T-cell (primary cell): ENCODE measurements around the gene RAN. TPM values are rescaled to one million over a fixed set of nuclear protein-coding genes. Genes with fewer than 3 reads are reported as not detected.

Source experiments
- ATAC-seq, 4 experiments: fragments of 200-7000 bp in 3 of 4; fragments of 150-1000 bp in 1 of 4; cut with Tn5 transposase; replicated peaks in 1 of 4; 1 replicate in 3 of 4; 2 replicates in 1 of 4; pipeline ENCODE4 v1.10.0; 2021; ENCODE audit warnings: moderate library complexity in 3 of 4, mild to moderate bottlenecking in 2 of 4, moderate number of reproducible peaks in 1 of 4
- CTCF ChIA-PET, 2 donors: fragments of 300-600 bp; sonication (Branson Sonifier 250); formaldehyde crosslinking; loops; one replicate each; lab custom pipeline; 2022; ENCODE audit warnings: antibody characterized with exemption in 2 of 2; lab: Charles Lee
- POLR2A ChIA-PET, 2 donors: fragments of 300-600 bp; sonication (Branson Sonifier 250); formaldehyde crosslinking; loops; one replicate each; lab custom pipeline; 2022; ENCODE audit warnings: antibody characterized with exemption in 2 of 2; lab: Charles Lee
- DNase-seq, 35 experiments: peaks; one replicate each; pipeline versions ENCODE4 v3.0.0 to v3.0.0-alpha.2; 2013 to 2023
- H3K27ac ChIP-seq: one replicate; pipeline ENCODE4 v1.5.1; 2013; ENCODE audit warnings: low read length
- H3K27me3 ChIP-seq, 2 experiments: replicated peaks in 1 of 2; 1 replicate in 1 of 2; 2 replicates in 1 of 2; pipeline versions ENCODE4 v1.6.1 to v1.7.0; 2013; ENCODE audit warnings: low read length in 1 of 2, mixed read lengths in 1 of 2; ENCODE audit not compliant: control insufficient read depth in 2 of 2, insufficient read depth in 2 of 2; ENCODE audit errors: extremely low read depth in 1 of 2
- H3K36me3 ChIP-seq, 2 donors: 1 replicate in 1 of 2; 2 replicates in 1 of 2; pipeline versions ENCODE4 v1.6.1 to v1.7.0; 2013; ENCODE audit warnings: low read length in 1 of 2; ENCODE audit not compliant: control insufficient read depth in 2 of 2, insufficient read depth in 1 of 2; ENCODE audit errors: extremely low read depth in 1 of 2
- H3K4me1 ChIP-seq, 2 experiments: 1 replicate in 1 of 2; 2 replicates in 1 of 2; pipeline versions ENCODE4 v1.6.1 to v1.7.0; 2013; ENCODE audit warnings: low read length in 2 of 2, mixed read lengths in 1 of 2; ENCODE audit not compliant: insufficient read depth in 2 of 2, control insufficient read depth in 1 of 2; ENCODE audit errors: extremely low read depth in 1 of 2
- H3K4me3 ChIP-seq, 2 donors: 1 replicate in 1 of 2; 2 replicates in 1 of 2; pipeline versions ENCODE4 v1.5.1 to v1.7.0; 2013; ENCODE audit warnings: mild to moderate bottlenecking in 2 of 2, low read length in 1 of 2, moderate library complexity in 1 of 2; ENCODE audit not compliant: control insufficient read depth in 1 of 2; ENCODE audit errors: extremely low read depth in 1 of 2
- H3K9me3 ChIP-seq: 2 replicates; pipeline ENCODE4 v1.7.0; 2013
- H3K27ac Mint-ChIP-seq, 2 donors: one replicate each; pipeline ENCODE4 v1.8.0; 2020 to 2021; ENCODE audit warnings: mild to moderate bottlenecking in 2 of 2, mixed read lengths in 2 of 2
- H3K27me3 Mint-ChIP-seq, 2 donors: one replicate each; pipeline ENCODE4 v1.8.0; 2021 to 2022; ENCODE audit warnings: mixed read lengths in 2 of 2
- H3K36me3 Mint-ChIP-seq: one replicate; pipeline ENCODE4 v1.8.0; 2021; ENCODE audit warnings: mixed read lengths
- H3K4me1 Mint-ChIP-seq, 3 donors: one replicate each; pipeline ENCODE4 v1.8.0; 2020 to 2022; ENCODE audit warnings: mixed read lengths in 3 of 3, mild to moderate bottlenecking in 1 of 3
- H3K4me3 Mint-ChIP-seq, 3 donors: one replicate each; pipeline ENCODE4 v1.8.0; 2020 to 2022; ENCODE audit warnings: mild to moderate bottlenecking in 3 of 3, mixed read lengths in 3 of 3, moderate library complexity in 3 of 3
- H3K9me3 Mint-ChIP-seq, 3 donors: one replicate each; pipeline ENCODE4 v1.8.0; 2020 to 2022; ENCODE audit warnings: mixed read lengths in 3 of 3
- WGBS: methylation state at CpG from one replicate; pipeline ENCODE4 v1.1.5; 2013; ENCODE audit warnings: missing lambda C conversion rate; ENCODE audit not compliant: insufficient coverage; 5-methylcytosine and 5-hydroxymethylcytosine counted together
- total RNA-seq, 35 experiments: library from RNA in 6 of 35; stranded (reverse) in 6 of 35; fragments of 120-200 nt in 1 of 35; gene quantifications; one replicate each; pipeline versions ENCODE4 v1.2.1 to v1.2.4 and lab custom pipeline; 2013 to 2026

Gene RAN
- total RNA-seq, 5 donors from 2014 or later (not counting 1 experiment from before 2014, with no cell fraction given): 304 to 367 (median 308) TPM

- Histone ChIP-seq H3K4me3 (no peak overlapping the region), H3K4me1 (peaks cover 2 to 13% of the 10 kb centered on the region in 2 experiments), H3K27me3 (no peaks in the 10 kb centered on the region), H3K9me3 (no peaks in the 10 kb centered on the region), H3K36me3 (peaks cover 0 to 6% of the 10 kb centered on the region in 2 donors), H3K27ac (no peak overlapping the region)
- ATAC-seq: no peak
- Mint-ChIP-seq H3K36me3 (no peaks in the 10 kb centered on the region), H3K9me3 (no peaks in the 10 kb centered on the region), H3K27me3 (no peaks in the 10 kb centered on the region), H3K4me3 (no peak overlapping the region), H3K27ac (no peak overlapping the region), H3K4me1 (peaks cover 20 to 37% (median 28%) of the 10 kb centered on the region in 3 donors)
- WGBS: 80% methylated on average over 6 of the region's 17 CpGs
- CTCF ChIA-PET: no interaction called here
- no peak for DNase-seq
- POLR2A ChIA-PET: interaction anchor here in 1 of 2 donors (0.6 kb wide), 1 partner anchor 44 kb away, joined by 9 read pairs; no protein-coding TSS in a partner anchor
These were observed 42.2 kb upstream of the RAN start for GRCh38 chr12:130829391-130830245.

- no peaks in the 10 kb centered on the region for H3K27me3 ChIP-seq
- H3K27ac Mint-ChIP-seq: no peak overlapping the region
- no peaks in the 10 kb centered on the region for H3K36me3 Mint-ChIP-seq
- peaks cover 22 to 37% (median 28%) of the 10 kb centered on the region in 3 donors for H3K4me1 Mint-ChIP-seq
- no peak for ATAC-seq
- no peaks in the 10 kb centered on the region for H3K9me3 Mint-ChIP-seq
- H3K27ac ChIP-seq: no peak overlapping the region
- CTCF ChIA-PET: no interaction called here
- no peaks in the 10 kb centered on the region for H3K27me3 Mint-ChIP-seq
- POLR2A ChIA-PET: no interaction called here
- no peak overlapping the region for H3K4me3 ChIP-seq
- peaks cover 2 to 13% of the 10 kb centered on the region in 2 experiments for H3K4me1 ChIP-seq
- no peak for DNase-seq
- H3K4me3 Mint-ChIP-seq: no peak overlapping the region
- H3K36me3 ChIP-seq: peaks cover 0 to 5% of the 10 kb centered on the region in 2 donors
- 86% methylated on average over 14 of the region's 14 CpGs for WGBS
- H3K9me3 ChIP-seq: no peaks in the 10 kb centered on the region
These were observed 41.7 kb upstream of the RAN start for GRCh38 chr12:130830246-130830551.

DNA sequence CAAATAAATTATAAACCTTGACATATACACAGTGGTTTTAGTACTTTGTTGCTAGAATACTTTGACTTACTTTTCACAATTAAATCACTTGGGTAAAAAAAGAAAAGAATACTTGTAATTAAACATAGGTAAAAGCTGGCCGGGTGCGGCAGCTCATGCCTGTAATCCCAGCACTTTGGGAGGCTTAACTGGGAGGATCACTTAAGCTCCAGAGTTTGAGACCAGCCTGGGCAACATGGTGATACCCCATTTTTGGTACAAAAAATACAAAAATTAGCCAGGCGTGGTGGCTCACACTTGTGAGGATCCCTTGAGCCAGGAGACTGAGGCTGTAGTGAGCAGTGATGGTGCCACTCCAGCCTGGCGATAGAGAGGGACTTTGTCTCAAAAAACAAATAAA lies 40.6 kb upstream of the RAN start:
- DNase-seq (no peak), ATAC-seq (no peak)
- CTCF ChIA-PET: interaction anchor here in 1 of 2 donors (0.8 kb wide), 1 partner anchor 11 kb away, joined by 4 read pairs; no protein-coding TSS in a partner anchor
- H3K27me3 ChIP-seq: no peaks in the 10 kb centered on the region
- H3K27ac ChIP-seq: no peak overlapping the region
- H3K36me3 Mint-ChIP-seq: no peaks in the 10 kb centered on the region
- H3K27ac Mint-ChIP-seq: no peak overlapping the region
- WGBS: no CpG with 5 or more reads among the region's 4 CpGs
- no peaks in the 10 kb centered on the region for H3K36me3 ChIP-seq
- peaks cover 2 to 8% of the 10 kb centered on the region in 2 experiments for H3K4me1 ChIP-seq
- H3K9me3 Mint-ChIP-seq: no peaks in the 10 kb centered on the region
- H3K4me3 Mint-ChIP-seq: no peak overlapping the region
- POLR2A ChIA-PET: no interaction called here
- H3K9me3 ChIP-seq: no peaks in the 10 kb centered on the region
- H3K4me3 ChIP-seq: no peak overlapping the region
- H3K4me1 Mint-ChIP-seq: peaks cover 27 to 41% (median 27%) of the 10 kb centered on the region in 3 donors
- no peaks in the 10 kb centered on the region for H3K27me3 Mint-ChIP-seq

- no peaks in the 10 kb centered on the region for H3K9me3 Mint-ChIP-seq
- Histone ChIP-seq H3K36me3 (no peaks in the 10 kb centered on the region), H3K4me1 (peaks cover 0 to 2% of the 10 kb centered on the region in 2 experiments), H3K4me3 (no peak overlapping the region), H3K27ac (no peak overlapping the region), H3K27me3 (no peaks in the 10 kb centered on the region), H3K9me3 (no peaks in the 10 kb centered on the region)
- POLR2A ChIA-PET: no interaction called here
- no peak overlapping the region for H3K27ac Mint-ChIP-seq
- H3K4me3 Mint-ChIP-seq: no peak overlapping the region
- DNase-seq: no peak
- H3K36me3 Mint-ChIP-seq: no peaks in the 10 kb centered on the region
- peaks cover 20 to 47% (median 33%) of the 10 kb centered on the region in 3 donors for H3K4me1 Mint-ChIP-seq
- ATAC-seq: no peak
- CTCF ChIA-PET: no interaction called here
- no peaks in the 10 kb centered on the region for H3K27me3 Mint-ChIP-seq
- WGBS: 98% methylated on average over 5 of the region's 5 CpGs
These were observed 39.9 kb upstream of the RAN start for GRCh38 chr12:130831876-130832405.

DNA sequence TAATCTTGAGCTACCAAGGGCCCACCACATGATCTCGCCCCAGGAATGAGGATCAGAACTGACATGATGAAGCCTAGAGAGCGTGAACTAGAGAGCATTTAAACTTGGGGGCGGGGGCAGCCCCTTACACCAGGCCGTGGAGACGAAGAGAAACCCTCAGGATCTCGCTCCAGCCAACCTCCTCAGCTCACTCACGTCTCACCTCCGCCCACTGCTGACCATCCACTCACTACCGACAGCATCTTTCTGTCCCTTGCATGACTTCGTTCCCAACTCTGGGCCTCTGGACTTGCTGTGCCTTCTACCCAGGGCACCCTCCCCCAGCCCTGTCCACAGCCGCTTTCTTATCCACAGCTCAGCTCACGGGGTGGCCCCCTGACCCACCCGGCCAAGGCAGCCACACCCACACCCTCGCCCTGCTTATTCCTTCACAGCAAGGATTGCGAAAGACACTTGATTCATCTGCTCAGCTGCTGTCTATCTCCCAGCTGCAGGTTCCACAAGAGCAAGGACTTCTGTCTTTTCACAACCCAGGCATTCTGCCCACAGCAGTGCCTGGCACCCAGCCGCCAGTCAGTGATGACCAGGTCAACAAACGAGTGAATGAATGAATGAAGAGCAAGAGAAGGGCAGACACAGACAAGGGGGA lies 39.2 kb upstream of the RAN start:
- Histone ChIP-seq H3K36me3 (no peaks in the 10 kb centered on the region), H3K4me1 (peaks cover 0 to 2% of the 10 kb centered on the region in 2 experiments), H3K9me3 (no peaks in the 10 kb centered on the region), H3K27ac (no peak overlapping the region), H3K4me3 (no peak overlapping the region), H3K27me3 (no peaks in the 10 kb centered on the region)
- CTCF ChIA-PET: no interaction called here
- POLR2A ChIA-PET: no interaction called here
- Mint-ChIP-seq H3K27me3 (no peaks in the 10 kb centered on the region), H3K4me1 (peaks cover 17 to 46% (median 31%) of the 10 kb centered on the region in 3 donors), H3K4me3 (no peak overlapping the region), H3K9me3 (no peaks in the 10 kb centered on the region), H3K27ac (no peak overlapping the region), H3K36me3 (no peaks in the 10 kb centered on the region)
- DNase-seq (no peak), ATAC-seq (no peak)
- WGBS: 84% methylated on average over 16 of the region's 17 CpGs

GRCh38 chr12:130835011-130835410 lies 36.9 kb upstream of the RAN start:
- DNase-seq: no peak
- Mint-ChIP-seq H3K36me3 (no peaks in the 10 kb centered on the region), H3K27me3 (no peaks in the 10 kb centered on the region), H3K4me1 (peaks cover 32 to 53% (median 44%) of the 10 kb centered on the region in 3 donors), H3K9me3 (no peaks in the 10 kb centered on the region), H3K4me3 (no peak overlapping the region), H3K27ac (no peak overlapping the region)
- 82% methylated on average over 7 of the region's 11 CpGs for WGBS
- CTCF ChIA-PET: interaction anchor here (1.0 to 1.2 kb wide), 2 partner anchors 8 to 58 kb away, joined by 3 to 5 read pairs; no protein-coding TSS in a partner anchor
- Histone ChIP-seq H3K36me3 (no peaks in the 10 kb centered on the region), H3K27me3 (no peaks in the 10 kb centered on the region), H3K9me3 (no peaks in the 10 kb centered on the region), H3K4me1 (peaks cover 8 to 18% of the 10 kb centered on the region in 2 experiments), H3K27ac (no peak overlapping the region), H3K4me3 (no peak overlapping the region)
- no peak for ATAC-seq
- POLR2A ChIA-PET: no interaction called here
